Ishikawa (cell line): ENCODE data around the gene MSH5.

Source experiments
- CREB1 ChIP-seq: IDR thresholded peaks from 2 replicates; pipeline ENCODE4 v1.6.1; 2012; ENCODE audit warnings: low read depth
- EGR1 ChIP-seq: IDR thresholded peaks from 2 replicates; pipeline ENCODE4 v1.6.1; 2012
- EP300 ChIP-seq: IDR thresholded peaks from 2 replicates; pipeline ENCODE4 v1.6.1; 2012; ENCODE audit warnings: borderline replicate concordance
- FOXM1 ChIP-seq: IDR thresholded peaks from 2 replicates; pipeline ENCODE4 v1.6.1; 2012; ENCODE audit warnings: low read depth, borderline replicate concordance
- RAD21 ChIP-seq: IDR thresholded peaks from 2 replicates; pipeline ENCODE4 v1.6.1; 2012; ENCODE audit warnings: low read depth
- TCF12 ChIP-seq: IDR thresholded peaks from 2 replicates; pipeline ENCODE4 v1.6.1; 2012; ENCODE audit warnings: low read depth
- TEAD4 ChIP-seq: IDR thresholded peaks from 2 replicates; pipeline ENCODE4 v1.6.1; 2012
- YY1 ChIP-seq: IDR thresholded peaks from 2 replicates; pipeline ENCODE4 v1.6.1; 2012; ENCODE audit warnings: low read depth
- TF ChIP-seq, protein P1 (sequence below): IDR thresholded peaks from 2 replicates; pipeline ENCODE4 v1.6.1; 2012; ENCODE audit warnings: low read depth, mild to moderate bottlenecking
- TF ChIP-seq, protein P2 (sequence below): IDR thresholded peaks from 2 replicates; pipeline ENCODE4 v1.6.1; 2012
- TF ChIP-seq, protein P3 (sequence below): IDR thresholded peaks from 2 replicates; pipeline ENCODE4 v1.6.1; 2012

DNA sequence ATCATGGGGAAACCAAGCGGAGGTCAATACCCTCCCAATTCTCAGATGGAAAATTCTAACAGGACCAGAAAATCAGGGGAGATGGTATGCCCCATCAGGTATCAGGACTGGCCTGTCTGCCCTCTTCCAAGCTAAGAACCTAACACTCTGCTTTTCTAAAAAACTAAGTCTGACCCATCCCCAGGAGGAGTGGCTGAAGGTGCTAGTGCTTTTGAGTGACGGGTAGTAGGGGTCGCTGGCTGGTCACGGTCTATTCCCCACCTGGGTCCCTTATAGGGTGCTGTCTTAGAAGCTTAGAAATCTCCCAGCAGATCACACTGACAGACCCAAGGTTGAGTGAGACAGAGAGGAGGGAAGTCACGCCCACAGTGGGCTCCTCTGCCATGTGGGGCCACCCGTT lies 46.3 kb upstream of the MSH5 start:
- TF ChIP-seq, protein P1, sequence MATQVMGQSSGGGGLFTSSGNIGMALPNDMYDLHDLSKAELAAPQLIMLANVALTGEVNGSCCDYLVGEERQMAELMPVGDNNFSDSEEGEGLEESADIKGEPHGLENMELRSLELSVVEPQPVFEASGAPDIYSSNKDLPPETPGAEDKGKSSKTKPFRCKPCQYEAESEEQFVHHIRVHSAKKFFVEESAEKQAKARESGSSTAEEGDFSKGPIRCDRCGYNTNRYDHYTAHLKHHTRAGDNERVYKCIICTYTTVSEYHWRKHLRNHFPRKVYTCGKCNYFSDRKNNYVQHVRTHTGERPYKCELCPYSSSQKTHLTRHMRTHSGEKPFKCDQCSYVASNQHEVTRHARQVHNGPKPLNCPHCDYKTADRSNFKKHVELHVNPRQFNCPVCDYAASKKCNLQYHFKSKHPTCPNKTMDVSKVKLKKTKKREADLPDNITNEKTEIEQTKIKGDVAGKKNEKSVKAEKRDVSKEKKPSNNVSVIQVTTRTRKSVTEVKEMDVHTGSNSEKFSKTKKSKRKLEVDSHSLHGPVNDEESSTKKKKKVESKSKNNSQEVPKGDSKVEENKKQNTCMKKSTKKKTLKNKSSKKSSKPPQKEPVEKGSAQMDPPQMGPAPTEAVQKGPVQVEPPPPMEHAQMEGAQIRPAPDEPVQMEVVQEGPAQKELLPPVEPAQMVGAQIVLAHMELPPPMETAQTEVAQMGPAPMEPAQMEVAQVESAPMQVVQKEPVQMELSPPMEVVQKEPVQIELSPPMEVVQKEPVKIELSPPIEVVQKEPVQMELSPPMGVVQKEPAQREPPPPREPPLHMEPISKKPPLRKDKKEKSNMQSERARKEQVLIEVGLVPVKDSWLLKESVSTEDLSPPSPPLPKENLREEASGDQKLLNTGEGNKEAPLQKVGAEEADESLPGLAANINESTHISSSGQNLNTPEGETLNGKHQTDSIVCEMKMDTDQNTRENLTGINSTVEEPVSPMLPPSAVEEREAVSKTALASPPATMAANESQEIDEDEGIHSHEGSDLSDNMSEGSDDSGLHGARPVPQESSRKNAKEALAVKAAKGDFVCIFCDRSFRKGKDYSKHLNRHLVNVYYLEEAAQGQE, result no peak
- TF ChIP-seq EP300, result no peak
- no peak for TF ChIP-seq CREB1
- TF ChIP-seq, protein P2, sequence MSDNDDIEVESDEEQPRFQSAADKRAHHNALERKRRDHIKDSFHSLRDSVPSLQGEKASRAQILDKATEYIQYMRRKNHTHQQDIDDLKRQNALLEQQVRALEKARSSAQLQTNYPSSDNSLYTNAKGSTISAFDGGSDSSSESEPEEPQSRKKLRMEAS, result no peak
- no peak for TF ChIP-seq EGR1
- no peak for TF ChIP-seq FOXM1
- TF ChIP-seq TCF12, result no peak
- no peak for TF ChIP-seq RAD21
- no peak for TF ChIP-seq TEAD4
- no peak for TF ChIP-seq YY1
- TF ChIP-seq, protein P3, sequence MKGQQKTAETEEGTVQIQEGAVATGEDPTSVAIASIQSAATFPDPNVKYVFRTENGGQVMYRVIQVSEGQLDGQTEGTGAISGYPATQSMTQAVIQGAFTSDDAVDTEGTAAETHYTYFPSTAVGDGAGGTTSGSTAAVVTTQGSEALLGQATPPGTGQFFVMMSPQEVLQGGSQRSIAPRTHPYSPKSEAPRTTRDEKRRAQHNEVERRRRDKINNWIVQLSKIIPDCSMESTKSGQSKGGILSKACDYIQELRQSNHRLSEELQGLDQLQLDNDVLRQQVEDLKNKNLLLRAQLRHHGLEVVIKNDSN, result no peak
